Amniotic epithelial cell (primary cell): Measurements from ENCODE around the gene FOXO6.

Source experiments
- DNase-seq: peaks from one replicate; pipeline ENCODE4 v3.0.0-alpha.2; 2010; ENCODE audit warnings: low read depth

FOXO6 gene

DNA sequence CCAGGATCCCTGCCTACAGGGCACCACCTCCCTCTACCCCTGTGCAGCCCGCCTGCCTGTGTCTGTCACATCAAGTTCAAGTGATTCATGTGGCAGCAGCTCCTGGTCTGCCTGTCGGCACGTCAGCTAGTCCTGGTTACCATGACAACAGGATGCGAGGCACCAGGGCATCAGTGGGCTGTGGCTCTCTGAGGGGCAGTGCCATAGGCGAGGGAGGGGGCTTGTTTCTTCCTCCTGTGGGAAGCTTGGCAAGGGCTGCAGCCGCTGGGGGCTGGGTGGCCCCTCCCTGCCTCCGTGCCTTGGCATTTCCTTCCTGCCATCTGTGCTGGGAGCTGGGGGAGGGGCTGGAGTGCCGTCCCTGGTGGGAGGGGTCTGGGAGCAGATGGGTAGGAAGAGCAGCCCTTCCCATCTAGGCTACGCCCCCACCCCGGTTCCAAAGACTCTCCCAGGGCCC lies 43.1 kb downstream of the FOXO6 start:
- peak; percentile 19 for DNase-seq

DNA sequence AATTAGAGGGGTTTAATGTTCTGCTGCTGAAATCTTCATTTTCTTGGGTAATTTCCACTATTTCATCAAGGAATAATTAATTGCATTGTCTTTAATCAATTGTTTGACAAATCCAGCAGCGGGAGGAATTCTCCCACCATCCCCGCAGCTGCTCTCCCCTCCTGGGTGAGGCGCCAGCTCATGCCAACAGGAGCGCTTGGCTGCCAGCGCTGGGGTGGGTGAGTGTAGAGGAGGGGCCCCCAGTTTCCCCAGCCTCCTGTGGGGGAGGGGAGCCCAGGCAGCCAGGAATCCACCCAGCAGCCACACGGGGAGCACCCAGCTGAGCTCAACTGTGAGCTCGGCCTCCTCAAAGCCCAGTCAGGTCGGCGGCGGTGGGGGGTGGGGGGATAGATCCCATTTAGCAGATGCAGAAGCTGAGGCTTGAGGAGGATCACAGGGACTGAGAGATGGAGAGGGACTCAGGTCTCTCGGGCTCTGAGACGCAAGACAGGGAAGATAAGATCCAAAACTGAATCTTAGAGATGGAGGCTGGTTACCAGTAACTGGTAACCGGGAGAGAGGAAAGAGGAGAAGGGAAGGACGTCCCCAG lies 46.5 kb downstream of the FOXO6 start:
- DNase-seq: no peak

DNA sequence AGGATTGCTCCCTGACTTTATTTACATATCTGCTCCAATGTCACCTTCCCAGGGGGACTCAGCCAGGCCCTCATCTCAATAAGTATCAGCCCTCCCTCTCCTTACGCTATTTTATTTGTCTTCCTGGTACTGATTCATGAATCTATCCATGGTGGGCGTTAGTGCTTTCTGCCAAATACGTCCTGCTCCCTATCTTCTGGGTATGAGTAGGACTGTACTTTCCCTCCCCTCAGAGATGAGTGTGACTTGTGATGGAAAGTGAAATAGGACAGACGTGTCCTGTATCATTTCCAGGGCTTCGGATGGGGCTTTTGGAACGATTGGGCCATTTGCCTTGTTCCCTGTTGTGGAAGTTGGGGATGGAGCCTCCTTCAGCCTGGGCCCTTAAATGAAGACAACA lies 47.5 kb downstream of the FOXO6 start:
- no peak for DNase-seq

DNA sequence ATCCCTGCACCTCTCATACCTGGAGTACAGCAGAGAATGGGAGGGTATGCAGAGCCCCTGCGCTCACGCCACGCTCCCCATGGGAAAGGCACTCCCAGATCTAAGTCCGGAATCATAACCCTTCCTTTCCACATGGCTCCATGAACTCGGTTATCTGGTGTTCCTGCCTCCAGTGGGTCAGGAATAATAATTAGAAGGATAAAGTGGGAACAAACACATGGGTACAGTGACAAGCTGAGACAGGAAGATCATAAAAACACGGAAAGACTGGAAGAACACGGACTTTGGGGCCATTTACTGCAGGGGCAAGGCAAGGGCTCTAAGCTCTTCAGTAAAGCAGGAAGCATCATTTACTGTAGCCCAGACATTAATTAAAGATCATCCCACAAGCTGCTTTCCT lies 48.6 kb downstream of the FOXO6 start:
- no peak for DNase-seq

DNA sequence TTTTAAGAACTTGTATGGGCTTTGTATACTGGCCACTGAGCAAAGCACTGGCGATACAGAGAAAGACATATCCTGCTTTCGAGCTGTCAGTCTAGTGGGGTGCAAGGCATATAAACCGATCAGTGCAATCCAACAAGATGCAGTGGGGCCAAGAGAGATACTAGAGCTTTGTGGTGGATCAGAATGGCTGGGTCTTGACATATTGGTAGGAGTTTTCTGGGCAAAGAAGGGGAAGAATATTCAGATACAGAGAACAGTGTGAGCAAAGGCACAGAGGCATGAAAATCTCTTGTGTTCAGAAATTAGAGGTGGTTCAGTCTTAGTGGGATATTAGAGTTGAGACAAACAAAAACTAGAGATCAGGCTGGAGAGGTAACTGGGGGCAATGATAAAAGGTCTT lies 49.2 kb downstream of the FOXO6 start:
- DNase-seq: no peak

DNA sequence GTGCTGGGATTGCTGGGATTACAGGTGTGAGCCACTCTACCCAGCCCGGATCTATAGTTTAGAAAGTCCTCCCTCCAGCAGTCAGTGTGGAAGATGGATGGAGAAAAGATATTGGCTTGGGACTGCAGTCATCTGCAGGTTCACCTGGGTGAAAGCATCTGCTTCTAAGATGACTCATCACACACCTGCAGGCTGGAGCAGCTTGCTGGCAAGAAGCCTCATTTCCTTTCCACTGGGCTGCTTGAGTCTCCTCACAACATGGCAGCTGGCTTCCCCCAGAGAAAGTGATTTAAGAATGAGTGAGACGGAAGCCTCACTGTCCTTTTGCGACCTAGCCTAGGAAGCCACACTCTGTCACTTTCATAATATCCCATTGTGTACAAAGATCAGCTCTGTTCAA lies 50.0 kb downstream of the FOXO6 start:
- DNase-seq: no peak

DNA sequence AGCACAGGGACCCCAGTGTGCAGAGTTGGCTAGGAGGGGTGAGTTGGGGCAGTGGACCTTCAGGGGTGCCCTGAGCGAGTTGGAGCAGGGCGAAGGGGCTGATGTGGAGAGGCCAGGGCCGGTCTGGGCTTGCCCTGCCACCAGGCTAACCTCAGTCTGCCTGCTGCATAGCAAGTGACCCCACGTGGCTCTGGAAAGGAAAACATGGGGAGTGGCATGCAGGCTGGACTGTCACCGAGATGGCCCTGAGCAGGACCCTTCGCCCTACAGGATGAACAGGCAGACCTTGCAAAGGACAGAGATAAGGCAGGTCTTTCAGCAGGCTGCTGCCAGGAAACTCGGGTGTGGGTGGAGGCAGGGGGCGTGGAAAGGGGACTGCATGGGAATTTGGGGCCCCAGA lies 51.5 kb downstream of the FOXO6 start:
- no peak for DNase-seq

DNA sequence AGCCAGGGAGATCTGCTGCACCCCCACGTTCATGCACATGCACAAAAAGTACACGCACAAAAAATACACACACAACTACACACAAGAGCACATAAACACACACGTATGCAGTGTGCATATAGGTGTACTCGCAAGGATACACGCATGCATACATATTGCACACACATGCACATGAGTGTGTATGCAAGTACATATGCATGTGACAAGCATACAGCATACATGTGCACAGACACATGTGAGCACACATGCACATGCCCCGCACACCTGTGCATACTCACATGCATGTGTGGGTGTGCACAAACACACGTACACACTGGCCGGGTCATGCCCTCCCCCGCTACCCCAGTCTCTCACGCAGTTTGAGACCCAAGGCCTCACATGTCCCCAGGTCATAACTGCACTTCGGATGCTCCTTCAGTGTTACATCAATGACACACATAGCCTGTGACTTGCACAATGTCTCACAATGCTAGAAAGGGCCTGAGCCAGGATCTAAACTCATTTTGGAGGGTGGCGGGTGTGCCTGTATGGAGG lies 52.6 kb downstream of the FOXO6 start:
- no peak for DNase-seq

DNA sequence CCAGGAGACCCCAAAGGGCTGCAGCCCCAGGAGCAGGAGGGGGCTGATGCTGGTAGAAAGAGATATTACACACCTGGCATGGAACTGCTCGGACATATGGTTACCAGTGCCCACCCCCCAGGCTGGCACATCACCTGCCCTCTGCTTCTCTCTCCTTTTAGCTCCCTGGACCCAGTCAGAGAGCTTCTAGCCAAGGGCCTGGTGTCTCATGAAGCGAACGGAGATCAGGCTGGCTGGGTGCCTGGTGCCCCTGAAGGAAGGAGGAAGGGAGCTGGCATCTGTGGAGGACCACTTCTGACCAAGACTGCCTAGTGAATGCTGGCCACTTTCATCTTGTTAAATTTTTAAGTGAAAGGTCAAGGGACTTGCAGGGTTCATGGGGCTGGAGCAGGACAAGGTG lies 53.1 kb downstream of the FOXO6 start:
- no peak for DNase-seq

DNA sequence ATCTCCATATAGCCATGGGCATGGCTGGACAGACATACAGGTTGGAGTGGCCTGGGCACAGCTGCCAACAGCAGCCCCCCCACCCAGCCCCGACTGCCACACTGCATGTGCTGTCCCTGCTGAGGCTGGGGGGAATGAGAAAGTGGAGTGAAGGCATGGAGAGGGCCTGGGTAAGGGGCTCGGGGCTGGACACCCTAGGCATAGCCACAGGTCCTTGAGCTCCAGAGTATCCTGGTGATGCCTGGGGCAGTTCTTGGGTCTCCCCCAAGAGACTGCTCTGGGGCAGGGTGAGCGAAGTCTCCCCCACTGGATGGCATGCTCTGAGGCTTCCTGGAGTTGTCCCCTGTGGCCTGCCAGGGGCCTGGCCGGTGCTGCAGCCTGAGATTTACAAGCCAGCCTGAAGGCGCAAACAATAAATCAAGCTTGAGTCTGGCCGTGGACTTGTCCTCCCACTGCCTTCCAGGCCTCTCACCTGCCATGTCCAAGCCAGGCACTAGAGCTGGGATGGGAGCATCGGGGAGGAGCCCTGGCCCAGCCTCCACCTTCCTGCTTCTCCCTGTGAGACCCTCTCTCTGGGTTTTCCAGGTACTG lies 53.6 kb downstream of the FOXO6 start:
- no peak for DNase-seq

DNA sequence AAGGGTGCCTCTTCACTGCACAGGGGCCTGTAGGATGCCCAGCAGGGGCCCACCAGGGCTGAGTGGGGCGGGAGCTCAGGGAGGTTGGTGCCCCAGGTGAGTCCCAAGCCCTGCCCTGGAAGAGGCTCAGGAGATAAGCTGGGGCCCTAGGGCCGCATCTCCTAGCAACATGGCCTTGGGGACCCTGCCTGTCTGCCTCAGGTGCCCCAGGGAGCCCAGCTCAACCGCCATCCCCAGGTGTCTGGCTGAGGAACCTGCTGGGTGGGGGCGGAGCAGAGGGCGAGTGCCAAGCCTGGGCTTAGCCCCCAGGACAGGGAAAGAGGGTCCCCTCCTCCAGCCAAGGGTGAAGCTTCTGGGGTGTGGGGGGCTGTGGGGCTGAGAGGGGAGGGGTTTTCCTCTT lies 54.8 kb downstream of the FOXO6 start:
- no peak for DNase-seq

DNA sequence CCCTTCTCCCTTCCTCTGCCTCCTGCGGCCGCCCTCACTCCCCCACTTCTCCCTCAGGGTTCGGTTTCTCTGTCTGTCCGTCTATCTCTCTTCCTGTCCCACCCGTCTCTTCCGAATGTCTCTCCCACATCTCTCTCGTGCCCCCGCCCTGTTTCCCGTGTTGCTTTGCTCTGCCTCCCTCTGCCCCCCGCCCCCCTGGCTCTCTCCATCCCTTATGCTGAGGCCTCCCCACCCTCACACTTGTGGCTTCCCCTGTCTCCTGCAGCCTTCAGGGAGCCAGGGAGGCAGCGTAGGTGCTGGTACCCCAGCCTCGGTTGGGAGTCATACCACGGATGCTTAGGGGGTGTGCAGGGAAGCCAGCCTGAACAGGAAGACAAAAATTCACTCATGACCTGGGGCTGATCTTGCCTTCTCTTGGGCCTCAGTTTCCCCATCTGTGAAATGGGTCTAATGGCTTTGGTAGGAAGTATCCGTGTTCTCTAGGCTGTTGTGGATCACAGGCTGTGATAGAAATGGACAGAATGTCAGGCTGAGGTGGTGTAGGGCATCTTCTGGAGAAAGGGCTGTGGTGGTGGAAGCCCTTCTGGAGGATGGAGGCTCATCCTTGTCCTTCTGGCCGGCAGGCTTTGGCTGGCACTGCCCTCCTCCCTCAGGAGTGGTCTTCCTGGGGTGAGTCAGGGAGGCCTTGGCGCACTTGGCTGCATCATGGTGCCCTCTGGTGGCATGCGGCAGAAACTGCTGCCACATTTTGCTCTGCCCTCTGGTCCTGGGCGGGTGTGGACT lies 55.5 kb downstream of the FOXO6 start:
- DNase-seq: peak; percentile 71

DNA sequence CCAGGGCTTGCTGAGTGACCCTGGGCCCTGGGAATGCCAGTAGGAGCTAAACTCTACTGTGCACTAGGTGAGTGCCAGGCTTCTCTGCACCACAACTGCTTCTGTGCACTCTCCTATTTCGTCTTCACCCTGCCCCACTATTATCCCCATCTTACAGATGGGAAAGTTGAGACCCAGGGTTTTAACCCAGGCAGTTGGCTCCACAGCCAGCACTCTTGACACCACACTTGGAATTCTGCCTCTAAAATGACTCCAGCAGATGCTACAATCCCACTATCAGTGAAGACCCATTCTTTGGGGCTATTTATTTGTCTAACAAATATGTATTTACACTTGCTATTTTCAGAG lies 56.1 kb downstream of the FOXO6 start:
- DNase-seq: no peak

DNA sequence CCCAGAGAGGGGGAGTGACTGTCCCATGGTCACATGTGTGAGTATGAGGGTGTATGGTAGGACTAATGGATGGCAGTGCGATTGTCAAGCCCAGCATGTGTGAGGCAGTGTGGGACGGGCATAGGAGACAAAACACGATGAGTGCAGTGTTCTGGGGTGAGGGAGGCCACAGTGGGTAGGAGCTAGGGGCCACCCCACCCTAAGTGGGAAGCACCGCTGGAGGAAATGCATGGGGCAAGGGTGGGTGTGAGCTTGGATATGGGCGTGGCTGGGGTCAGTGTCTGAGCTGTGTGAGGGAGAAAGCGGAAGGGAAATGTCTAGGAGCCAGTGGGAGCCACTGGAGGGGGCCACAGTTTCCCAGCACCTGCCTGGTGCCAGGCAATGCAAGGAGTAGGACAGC lies 56.5 kb downstream of the FOXO6 start:
- DNase-seq: no peak

DNA sequence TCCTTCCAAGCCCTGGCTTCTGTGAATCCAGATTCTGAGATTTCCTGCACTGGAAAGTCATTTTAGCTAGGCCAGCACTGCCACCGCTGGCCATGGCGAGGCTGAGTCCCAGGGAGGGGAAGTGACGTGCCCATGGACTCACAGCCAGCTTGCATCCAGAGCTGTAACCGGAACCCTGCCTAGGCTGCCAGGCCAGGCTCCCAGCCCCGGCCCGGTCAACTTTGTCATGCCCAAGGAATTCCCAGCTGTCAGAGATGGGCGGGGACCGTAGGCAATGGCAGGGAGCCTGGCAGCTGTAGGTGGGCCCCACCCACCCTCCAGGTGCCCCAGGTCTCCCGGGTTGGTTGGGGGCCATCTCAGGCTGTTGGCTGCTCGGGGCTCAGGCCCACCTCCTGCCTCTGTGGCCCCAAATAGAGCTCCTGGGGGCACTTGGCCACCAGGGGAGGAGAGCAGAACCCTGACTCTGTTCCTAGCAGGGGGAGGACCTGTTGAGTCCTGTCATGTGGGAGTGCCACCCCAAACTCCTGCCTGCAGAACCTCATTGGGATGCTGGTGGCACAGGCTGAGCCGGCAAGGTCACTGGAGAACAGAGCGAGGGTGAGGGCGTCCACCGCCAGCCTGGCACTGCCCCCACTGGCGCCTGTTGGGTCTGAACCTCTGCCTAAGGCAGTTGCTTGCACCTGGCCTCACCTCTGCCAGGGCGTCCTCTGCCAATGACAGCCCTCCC lies 57.8 kb downstream of the FOXO6 start:
- peak; percentile 70 for DNase-seq

DNA sequence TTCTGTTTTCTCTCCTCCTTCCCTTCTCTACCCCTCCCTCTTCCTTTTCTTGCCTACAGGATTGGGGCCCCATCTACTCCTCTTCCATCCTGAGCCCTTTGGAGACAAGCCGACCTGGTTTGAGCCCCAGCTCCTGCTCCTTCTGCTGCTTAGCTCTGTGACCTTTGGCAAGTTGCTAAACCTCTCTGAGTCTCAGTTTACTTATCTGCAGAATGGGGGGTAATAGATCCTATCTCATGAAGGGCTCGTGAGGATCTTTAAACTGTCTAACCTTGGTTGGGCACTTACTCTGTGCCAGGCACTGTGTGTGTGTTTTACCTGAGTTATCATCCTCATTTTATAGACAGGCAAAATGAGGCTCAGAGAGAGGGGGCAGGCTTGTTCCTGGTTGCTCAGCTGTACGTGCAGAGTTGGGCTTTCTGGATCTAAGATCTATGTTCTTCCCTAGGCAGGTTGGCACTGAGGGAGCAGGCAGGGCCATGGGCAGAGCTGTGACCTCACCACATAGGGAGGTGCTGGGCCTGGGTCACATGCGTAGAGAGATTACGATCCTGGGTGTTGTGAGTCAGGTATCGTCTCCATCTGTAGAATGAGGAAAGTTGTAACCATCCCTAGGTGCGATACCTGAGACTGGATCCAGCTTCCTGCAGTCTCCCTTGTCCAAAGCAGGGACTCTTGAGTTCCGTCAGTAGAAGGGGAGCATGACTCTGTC lies 58.5 kb downstream of the FOXO6 start:
- no peak for DNase-seq

DNA sequence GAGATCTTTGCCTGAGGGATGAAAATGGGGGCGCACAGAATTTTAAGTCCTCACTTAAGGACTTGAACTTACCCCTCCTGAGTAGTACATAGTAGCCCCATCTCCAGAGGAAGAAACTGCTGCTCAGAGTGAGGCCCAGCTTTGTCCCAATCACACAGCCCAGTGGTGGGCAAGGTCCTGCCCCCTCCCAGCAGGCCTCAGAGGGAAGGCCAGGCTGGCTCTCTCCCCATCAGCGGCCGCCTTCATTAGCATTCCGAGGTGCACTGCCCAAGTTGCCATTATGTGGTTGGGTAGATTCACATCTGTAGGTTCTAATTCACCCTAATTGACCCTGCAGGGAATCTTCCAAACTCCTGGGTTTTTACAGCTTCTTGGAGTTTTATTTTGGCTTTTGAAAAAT lies 59.1 kb downstream of the FOXO6 start:
- DNase-seq: no peak

DNA sequence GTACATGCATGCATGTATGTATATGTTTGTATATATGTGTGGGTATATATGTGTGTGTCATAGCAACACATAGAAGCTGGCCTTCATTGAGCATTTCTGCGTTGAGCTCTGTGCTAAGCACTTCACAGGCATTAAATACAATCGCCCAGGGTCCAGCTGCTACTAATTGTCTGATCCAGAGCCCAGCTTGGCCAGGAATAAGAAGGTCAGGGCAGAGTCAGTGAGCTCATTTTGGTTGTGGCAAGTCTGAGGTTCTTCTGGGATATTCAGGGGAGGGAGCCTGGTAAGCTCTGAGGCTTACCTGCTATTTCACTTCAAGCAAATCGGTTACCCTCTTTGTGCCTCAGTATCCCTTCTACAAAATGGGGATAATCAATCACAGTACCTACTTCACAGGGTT lies 59.6 kb downstream of the FOXO6 start:
- no peak for DNase-seq

DNA sequence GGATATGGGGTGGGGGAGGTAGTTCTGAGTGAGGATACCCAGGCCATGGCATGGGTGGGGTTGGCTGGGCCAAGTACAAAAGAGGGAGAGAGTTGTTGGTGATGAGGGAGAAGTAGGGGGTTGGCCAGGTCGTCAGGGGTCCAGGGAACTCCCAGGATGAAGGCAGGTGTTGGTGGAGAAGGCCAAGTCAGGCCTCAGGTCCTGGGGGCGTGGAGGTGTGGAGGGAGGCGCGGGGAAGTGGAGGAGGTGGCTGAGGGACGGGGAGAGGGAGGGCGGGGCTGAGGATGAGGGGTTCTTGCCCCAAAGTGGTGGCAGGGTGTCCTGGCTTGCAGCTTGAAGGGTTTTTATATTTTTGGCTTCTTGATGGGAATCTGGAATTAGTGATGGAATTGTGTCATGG lies 61.1 kb downstream of the FOXO6 start:
- DNase-seq: no peak

DNA sequence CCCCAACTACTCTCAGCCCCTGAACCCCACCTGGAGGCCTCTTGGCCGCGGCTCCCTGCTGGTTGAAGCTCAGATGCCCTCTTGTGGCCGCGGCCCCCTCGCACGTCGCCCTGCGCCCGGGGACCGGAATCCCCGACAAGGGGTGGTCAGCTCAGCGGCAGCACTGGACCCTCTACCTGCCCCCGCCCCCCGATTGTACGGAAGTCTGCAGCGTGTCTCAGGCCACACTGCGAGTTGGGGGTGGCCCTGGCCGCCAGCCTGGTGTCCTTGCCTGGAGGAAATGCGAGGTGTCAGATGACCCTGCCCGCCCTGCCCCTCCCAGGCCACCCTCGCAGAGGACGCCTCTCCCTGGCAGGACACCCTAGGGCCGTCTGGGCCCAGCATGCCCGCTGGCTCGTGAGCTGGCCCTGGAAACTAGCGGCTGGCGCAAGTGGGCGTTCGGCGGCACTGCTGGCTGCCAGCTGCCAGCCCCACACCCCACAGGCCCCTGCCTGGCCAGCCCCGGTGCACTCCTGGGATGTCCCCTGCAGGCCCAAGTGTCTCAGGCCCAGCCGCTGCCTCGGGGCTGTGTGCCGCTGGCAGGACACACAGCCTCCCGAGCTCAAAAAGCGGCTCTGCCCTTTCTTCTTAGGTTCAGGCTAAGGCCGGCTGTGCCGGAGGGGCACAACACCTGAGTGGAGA lies 62.4 kb downstream of the FOXO6 start:
- no peak for DNase-seq

DNA sequence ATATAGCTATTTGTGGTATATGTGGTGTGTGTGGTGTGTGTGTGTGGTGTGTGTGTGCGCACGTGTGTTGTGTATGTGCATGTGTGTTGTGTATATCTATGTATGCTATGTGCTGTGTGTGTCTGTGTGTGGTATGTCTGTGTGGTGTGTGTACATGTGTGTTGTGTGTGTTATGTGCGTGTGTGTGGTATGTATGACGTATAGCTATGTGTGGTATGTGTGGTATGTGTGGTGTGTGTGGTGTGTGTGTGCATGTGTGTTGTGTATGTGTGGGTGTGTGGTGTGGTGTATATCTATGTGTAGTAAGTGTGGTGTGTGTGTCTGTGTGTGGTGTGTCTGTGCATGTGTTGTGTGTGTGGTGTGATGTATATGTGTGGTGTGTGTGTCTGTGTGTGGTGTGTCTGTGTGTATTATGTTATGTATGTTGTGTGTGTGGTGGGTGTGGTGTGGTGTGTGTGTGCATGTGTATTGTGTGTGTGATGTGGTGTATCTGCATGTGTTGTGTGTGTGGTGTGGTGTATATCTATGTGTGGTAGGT lies 63.4 kb downstream of the FOXO6 start:
- DNase-seq: no peak
